ENCODE measurements around the gene SCUBE1.

DNA sequence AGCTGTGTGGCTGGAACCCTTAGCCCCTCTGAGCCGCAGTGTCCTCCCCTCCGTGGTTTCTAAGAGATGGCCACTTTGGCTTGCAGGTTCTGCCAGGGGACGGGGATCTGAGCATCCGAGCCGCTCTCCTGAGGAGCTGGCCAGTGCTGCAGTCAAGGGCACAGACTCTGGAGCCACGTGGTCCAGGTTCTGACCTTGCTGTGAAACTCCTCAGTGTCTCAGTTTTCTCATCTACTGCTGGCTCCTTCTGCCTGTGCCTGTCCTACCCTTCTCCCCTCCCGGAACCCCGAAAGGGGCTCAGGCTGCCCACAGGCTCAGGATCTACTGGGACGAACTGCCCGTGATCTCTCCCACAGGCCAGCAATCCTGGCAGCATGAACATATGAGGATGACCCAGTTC is 90.9 kb downstream of the SCUBE1 start:
- TF ChIP-seq, protein P1, sequence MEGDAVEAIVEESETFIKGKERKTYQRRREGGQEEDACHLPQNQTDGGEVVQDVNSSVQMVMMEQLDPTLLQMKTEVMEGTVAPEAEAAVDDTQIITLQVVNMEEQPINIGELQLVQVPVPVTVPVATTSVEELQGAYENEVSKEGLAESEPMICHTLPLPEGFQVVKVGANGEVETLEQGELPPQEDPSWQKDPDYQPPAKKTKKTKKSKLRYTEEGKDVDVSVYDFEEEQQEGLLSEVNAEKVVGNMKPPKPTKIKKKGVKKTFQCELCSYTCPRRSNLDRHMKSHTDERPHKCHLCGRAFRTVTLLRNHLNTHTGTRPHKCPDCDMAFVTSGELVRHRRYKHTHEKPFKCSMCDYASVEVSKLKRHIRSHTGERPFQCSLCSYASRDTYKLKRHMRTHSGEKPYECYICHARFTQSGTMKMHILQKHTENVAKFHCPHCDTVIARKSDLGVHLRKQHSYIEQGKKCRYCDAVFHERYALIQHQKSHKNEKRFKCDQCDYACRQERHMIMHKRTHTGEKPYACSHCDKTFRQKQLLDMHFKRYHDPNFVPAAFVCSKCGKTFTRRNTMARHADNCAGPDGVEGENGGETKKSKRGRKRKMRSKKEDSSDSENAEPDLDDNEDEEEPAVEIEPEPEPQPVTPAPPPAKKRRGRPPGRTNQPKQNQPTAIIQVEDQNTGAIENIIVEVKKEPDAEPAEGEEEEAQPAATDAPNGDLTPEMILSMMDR (IDR thresholded peaks at IDR 0.05) = no peak
- TF ChIP-seq POLR2A (IDR thresholded peaks at IDR 0.05) = no peak
